OCI-LY3 (cell line): ENCODE results near the gene MAN2A2.
"Not testable (repeated sequence)": the region's sequence is repeated elsewhere in the genome, so short reads cannot be mapped to it uniquely, and the experiment has no call there.

Source experiments
- H2AFZ ChIP-seq: fragments of 200-600, 300-600 bp; shearing (Covaris generic); 2 replicates; pipeline ENCODE4 v1.6.0; 2014; ENCODE audit warnings: antibody characterized with exemption, low read depth, low read length
- H3K27ac ChIP-seq: fragments of 200-600, 300-600 bp; sonication (generic); 2 replicates; pipeline ENCODE4 v1.5.1; 2014; ENCODE audit warnings: mild to moderate bottlenecking, low read length, moderate library complexity, mixed read lengths
- H3K27me3 ChIP-seq: fragments of 200-600, 300-600 bp; sonication (generic); 2 replicates; pipeline ENCODE4 v1.6.1; 2014; ENCODE audit warnings: low read depth, low read length, mixed read lengths
- H3K36me3 ChIP-seq: fragments of 200-600, 300-600 bp; sonication (generic); replicated peaks from 2 replicates; pipeline ENCODE3; 2014; ENCODE audit warnings: low read depth, low read length, mixed read lengths
- H3K4me1 ChIP-seq: fragments of 300-600, 200-600 bp; sonication (generic); 2 replicates; pipeline ENCODE4 v1.6.1; 2014; ENCODE audit warnings: low read length, mixed read lengths
- H3K4me2 ChIP-seq: fragments of 200-600, 300-600 bp; sonication (generic); 2 replicates; pipeline ENCODE4 v1.6.1; 2014; ENCODE audit warnings: low read length, mixed read lengths
- H3K4me3 ChIP-seq: fragments of 300-600, 200-600 bp; sonication (generic); 2 replicates; pipeline ENCODE4 v1.5.1; 2014; ENCODE audit warnings: antibody characterized with exemption, mild to moderate bottlenecking, low read length, moderate library complexity
- H3K79me2 ChIP-seq: fragments of 300-600, 200-600 bp; shearing (Covaris generic); 2 replicates; pipeline ENCODE4 v1.6.1; 2014; ENCODE audit warnings: mild to moderate bottlenecking, low read length, mixed read lengths
- H3K9ac ChIP-seq: fragments of 300-600, 200-600 bp; shearing (Covaris generic); 2 replicates; pipeline ENCODE4 v1.6.0; 2014; ENCODE audit warnings: mild to moderate bottlenecking, low read length, moderate library complexity
- H3K9me3 ChIP-seq: fragments of 200-600, 300-600 bp; shearing (Covaris generic); 2 replicates; pipeline ENCODE4 v1.6.1; 2014; ENCODE audit warnings: low read length, mixed read lengths; ENCODE audit not compliant: insufficient read depth
- H4K20me1 ChIP-seq: fragments of 200-600, 300-600 bp; sonication (generic); 2 replicates; pipeline ENCODE4 v1.6.1; 2016; ENCODE audit warnings: low read length, mixed read lengths; ENCODE audit not compliant: insufficient read depth
- CTCF ChIP-seq: fragments of 200-600, 300-600 bp; sonication (generic); IDR thresholded peaks from 2 replicates; pipeline ENCODE4 v1.5.1; 2014; ENCODE audit warnings: antibody characterized with exemption, low read length, low read depth
- EZH2phosphoT487 ChIP-seq: fragments of 200-600 bp; shearing (Covaris generic); IDR thresholded peaks from 2 replicates; pipeline ENCODE4 v1.6.1; 2018; ENCODE audit warnings: antibody characterized with exemption, mixed run types, low read depth

The MAN2A2 gene

DNA sequence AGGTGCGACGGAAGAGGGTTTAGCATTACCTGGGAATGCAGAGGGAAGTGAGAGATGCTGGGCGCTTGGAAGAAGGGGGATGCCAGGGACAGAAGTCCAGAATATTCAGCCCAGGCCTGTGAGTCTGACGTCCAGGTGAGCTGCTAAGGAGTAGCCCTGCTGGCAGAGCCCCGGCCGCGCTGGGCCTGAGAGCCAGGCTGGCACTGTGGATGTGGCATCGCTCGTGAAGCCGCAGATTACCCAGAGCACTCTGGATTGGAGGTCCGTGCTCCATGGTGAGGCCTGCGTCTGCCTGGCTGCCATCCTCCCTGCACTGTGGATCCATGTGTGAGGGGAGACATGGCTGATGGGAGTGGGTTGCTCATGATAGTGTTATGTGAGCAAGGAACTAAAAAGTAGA lies 14.5 kb downstream of the MAN2A2 start:
- no peaks in the 10 kb centered on the region for H3K79me2 ChIP-seq
- TF ChIP-seq EZH2phosphoT487 = no peak
- no peak for TF ChIP-seq CTCF
- peaks cover 23% of the 10 kb centered on the region for H3K36me3 ChIP-seq
- no peak overlapping the region for H3K9ac ChIP-seq
- H3K27me3 ChIP-seq = no peaks in the 10 kb centered on the region
- no peak overlapping the region for H3K4me3 ChIP-seq
- H3K9me3 ChIP-seq = no peaks in the 10 kb centered on the region
- no peak overlapping the region for H3K4me2 ChIP-seq
- no peak overlapping the region for H3K27ac ChIP-seq
- no peaks in the 10 kb centered on the region for H4K20me1 ChIP-seq
- peaks cover 4% of the 10 kb centered on the region for H3K4me1 ChIP-seq
- no peak overlapping the region for H2AFZ ChIP-seq

DNA sequence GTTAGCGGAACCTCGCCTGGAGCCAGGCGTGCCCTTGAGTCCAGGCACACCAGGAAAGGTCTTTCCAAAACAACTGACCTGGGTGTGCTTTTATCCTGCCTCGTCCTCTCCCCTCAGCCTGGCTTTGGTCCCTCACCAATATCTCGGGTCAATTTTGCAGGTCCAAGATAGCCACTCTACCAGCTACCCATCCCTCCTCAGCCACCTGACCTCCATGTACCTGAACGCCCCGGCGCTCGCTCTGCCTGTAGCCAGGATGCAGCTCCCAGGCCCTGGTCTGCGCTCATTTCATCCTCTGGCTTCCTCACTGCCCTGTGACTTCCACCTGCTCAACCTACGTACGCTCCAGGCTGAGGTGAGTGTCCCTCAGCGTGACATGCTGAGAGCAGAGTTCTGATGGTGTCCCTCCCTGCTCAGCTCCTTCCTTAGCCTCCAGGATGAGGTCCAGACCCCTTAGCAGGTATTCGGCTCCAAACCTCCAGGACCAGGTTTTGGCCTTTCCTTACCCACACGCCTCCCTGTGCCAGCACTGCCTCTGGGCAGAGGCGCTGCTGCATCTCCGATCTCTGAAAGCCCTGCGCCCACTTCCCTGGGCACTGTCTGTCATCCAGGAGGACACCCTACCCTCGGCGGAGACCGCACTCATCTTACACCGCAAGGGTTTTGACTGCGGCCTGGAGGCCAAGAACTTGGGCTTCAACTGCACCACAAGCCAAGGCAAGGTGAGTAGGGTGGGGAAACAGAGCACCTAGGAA lies 15.1 kb downstream of the MAN2A2 start:
- peaks cover 10% of the 10 kb centered on the region for H3K4me1 ChIP-seq
- no peak for TF ChIP-seq EZH2phosphoT487
- TF ChIP-seq CTCF = no peak
- no peak overlapping the region for H3K4me3 ChIP-seq

GRCh38 chr15:90918835-90919234 lies 15.7 kb downstream of the MAN2A2 start:
- no peak overlapping the region for H3K9ac ChIP-seq
- peaks cover 15% of the 10 kb centered on the region for H3K36me3 ChIP-seq
- H3K79me2 ChIP-seq = no peaks in the 10 kb centered on the region
- no peak overlapping the region for H3K4me3 ChIP-seq
- no peaks in the 10 kb centered on the region for H3K27me3 ChIP-seq
- H3K27ac ChIP-seq = no peak overlapping the region
- no peak overlapping the region for H3K4me2 ChIP-seq
- H4K20me1 ChIP-seq = no peaks in the 10 kb centered on the region
- no peaks in the 10 kb centered on the region for H3K9me3 ChIP-seq
- peaks cover 16% of the 10 kb centered on the region for H3K4me1 ChIP-seq
- TF ChIP-seq CTCF = no peak
- no peak for TF ChIP-seq EZH2phosphoT487
- H2AFZ ChIP-seq = no peak overlapping the region

More for the DNA sequence above, 15.1 kb downstream of the MAN2A2 start:
- Histone ChIP-seq H3K36me3 (peaks cover 20% of the 10 kb centered on the region), H4K20me1 (no peaks in the 10 kb centered on the region), H3K79me2 (no peaks in the 10 kb centered on the region), H3K9ac (no peak overlapping the region), H3K27ac (no peak overlapping the region), H3K27me3 (no peaks in the 10 kb centered on the region), H3K4me2 (no peak overlapping the region), H2AFZ (no peak overlapping the region), H3K9me3 (no peaks in the 10 kb centered on the region)

DNA sequence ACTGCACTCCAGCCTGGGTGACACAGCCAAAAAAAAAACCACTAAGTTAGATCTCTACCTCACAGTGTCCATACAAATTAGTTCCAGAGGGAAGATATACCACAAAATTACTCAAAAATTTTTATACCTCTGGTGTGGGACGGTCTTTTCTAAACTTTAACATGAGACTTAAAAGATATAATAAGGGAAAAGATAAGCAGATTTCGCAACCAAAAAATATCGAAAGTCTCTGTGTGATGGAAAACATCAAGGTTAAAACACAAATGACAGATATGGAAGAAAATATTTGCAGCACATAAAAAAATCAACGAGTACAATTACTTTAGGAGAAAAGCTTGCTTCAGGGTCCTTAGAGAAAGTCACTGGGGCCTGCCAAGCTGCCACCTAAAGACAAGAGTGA lies 18.8 kb downstream of the MAN2A2 start:
- no peak for TF ChIP-seq CTCF
- no peak for TF ChIP-seq EZH2phosphoT487
- H3K4me3 ChIP-seq = no peak overlapping the region
- H3K27ac ChIP-seq = no peak overlapping the region
- no peak overlapping the region for H2AFZ ChIP-seq
- no peak overlapping the region for H3K4me2 ChIP-seq
- peaks cover 30% of the 10 kb centered on the region for H3K4me1 ChIP-seq
- peaks cover 15% of the 10 kb centered on the region for H3K36me3 ChIP-seq
- no peaks in the 10 kb centered on the region for H3K79me2 ChIP-seq
- H3K9me3 ChIP-seq = no peaks in the 10 kb centered on the region
- no peak overlapping the region for H3K9ac ChIP-seq
- no peaks in the 10 kb centered on the region for H4K20me1 ChIP-seq
- H3K27me3 ChIP-seq = no peaks in the 10 kb centered on the region

- Histone ChIP-seq H3K4me2 (peak overlapping the region; percentile 31), H3K4me1 (peaks cover 30% of the 10 kb centered on the region), H3K36me3 (peaks cover 15% of the 10 kb centered on the region)
- not testable (repeated sequence) for H3K27ac ChIP-seq, H3K9me3 ChIP-seq, H3K4me3 ChIP-seq, H3K27me3 ChIP-seq, H4K20me1 ChIP-seq, H3K9ac ChIP-seq, H2AFZ ChIP-seq, H3K79me2 ChIP-seq
Observed at GRCh38 chr15:90922712-90923322, 19.7 kb downstream of the MAN2A2 start.
